GM12864 (cell line): ENCODE measurements around the gene TTC33.

ENCODE experiments used
- DNase-seq: peaks from one replicate; pipeline ENCODE4 v3.0.0-alpha.2; 2011; ENCODE audit warnings: low read depth
- H3K4me3 ChIP-seq: 2 replicates; pipeline ENCODE4 v1.5.1; 2011; ENCODE audit warnings: mild to moderate bottlenecking, low read depth, low read length, control low read depth
- TF ChIP-seq, protein P1 (sequence below): IDR thresholded peaks from 2 replicates; pipeline ENCODE4 v1.5.1; 2011; ENCODE audit warnings: low read depth, mild to moderate bottlenecking, moderate library complexity, low read length, control low read depth, inconsistent platforms; ENCODE audit errors: missing control alignments

The TTC33 gene

DNA sequence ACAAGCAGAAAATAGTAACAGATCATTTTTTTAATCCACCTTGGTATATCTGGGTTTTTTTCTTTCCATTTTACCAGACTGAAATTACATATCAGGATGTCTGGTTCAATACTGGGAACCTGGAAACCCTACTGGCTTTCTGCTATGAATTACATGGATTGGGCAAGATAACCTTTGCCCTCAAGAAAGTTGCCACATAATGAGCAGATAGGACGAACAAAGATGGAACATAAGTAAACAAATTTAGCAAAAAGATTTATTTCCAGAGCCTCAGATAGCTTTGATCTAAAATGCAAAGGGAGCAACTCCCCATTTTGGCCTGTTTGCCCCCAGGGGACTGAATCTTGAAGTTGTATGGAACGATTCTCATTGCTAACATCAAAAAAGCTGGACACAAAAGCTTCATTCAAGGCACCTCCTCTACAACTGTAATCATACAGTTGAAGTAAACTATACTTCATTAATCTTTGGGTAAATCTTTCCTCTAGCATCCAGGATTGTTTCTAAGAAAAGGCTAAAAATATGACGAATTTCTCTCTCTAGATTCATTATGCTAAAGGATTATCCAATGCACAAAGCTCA lies 207.7 kb downstream of the TTC33 start:
- no peak for DNase-seq
- H3K4me3 ChIP-seq: no peak overlapping the region
- TF ChIP-seq, protein P1, sequence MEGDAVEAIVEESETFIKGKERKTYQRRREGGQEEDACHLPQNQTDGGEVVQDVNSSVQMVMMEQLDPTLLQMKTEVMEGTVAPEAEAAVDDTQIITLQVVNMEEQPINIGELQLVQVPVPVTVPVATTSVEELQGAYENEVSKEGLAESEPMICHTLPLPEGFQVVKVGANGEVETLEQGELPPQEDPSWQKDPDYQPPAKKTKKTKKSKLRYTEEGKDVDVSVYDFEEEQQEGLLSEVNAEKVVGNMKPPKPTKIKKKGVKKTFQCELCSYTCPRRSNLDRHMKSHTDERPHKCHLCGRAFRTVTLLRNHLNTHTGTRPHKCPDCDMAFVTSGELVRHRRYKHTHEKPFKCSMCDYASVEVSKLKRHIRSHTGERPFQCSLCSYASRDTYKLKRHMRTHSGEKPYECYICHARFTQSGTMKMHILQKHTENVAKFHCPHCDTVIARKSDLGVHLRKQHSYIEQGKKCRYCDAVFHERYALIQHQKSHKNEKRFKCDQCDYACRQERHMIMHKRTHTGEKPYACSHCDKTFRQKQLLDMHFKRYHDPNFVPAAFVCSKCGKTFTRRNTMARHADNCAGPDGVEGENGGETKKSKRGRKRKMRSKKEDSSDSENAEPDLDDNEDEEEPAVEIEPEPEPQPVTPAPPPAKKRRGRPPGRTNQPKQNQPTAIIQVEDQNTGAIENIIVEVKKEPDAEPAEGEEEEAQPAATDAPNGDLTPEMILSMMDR: no peak

DNA sequence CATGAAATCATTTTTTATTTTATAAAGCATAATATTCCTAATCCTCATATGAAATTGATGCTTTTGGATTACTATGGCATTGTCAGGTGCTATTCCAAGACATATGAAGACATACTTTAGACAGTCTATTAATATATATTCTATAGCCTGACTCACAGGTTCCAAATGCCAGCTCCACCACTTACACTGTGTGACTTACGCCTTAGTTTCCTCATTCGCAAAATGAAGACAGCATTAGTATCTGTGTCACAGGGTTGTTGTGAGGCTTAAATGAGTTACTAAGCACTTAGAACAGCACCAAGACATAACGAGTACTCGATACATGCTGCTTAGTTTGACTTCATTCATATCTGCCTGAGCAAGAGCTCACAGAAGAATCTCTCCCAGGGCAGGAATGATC lies 208.2 kb downstream of the TTC33 start:
- DNase-seq: no peak
- H3K4me3 ChIP-seq: no peak overlapping the region
- TF ChIP-seq, protein P1: no peak

DNA sequence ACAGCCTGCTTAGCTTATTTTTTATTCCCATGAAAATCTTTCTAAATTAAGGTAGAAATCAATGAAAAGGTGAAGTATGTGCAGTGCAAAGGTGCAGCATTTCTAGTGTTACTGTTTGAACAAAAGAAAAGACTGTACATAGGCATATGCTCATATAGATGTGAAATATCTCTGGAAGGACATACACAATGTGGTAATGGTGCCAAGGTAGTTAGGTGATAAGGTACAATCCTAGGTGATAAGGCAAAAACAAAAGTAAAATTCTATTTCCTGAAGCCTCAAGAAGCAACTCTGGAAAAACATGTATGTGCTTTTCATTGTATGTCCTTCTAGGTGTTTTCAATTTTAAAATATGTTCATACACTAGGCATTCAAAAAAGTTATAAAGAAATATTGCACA lies 215.5 kb downstream of the TTC33 start:
- no peak overlapping the region for H3K4me3 ChIP-seq
- TF ChIP-seq, protein P1: no peak
- no peak for DNase-seq

DNA sequence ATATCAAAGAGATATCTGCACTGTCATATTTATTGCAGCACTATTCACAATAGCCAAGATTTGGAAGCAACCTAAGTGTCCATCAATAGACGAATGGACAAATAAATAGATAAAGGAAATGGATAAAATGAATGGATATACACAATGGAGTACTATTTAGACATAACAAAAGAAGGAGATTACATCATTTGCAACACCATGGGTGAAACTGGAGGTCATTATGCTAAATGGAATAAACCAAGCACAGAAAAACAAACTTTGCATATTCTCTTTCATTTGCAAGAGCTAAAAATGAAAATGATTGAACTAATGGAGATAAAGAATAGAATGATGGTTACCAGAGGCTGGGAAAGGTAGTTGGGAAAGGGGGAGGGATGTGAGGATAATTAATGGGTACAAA lies 231.1 kb downstream of the TTC33 start:
- TF ChIP-seq, protein P1: no peak
- H3K4me3 ChIP-seq: no peak overlapping the region
- no peak for DNase-seq

DNA sequence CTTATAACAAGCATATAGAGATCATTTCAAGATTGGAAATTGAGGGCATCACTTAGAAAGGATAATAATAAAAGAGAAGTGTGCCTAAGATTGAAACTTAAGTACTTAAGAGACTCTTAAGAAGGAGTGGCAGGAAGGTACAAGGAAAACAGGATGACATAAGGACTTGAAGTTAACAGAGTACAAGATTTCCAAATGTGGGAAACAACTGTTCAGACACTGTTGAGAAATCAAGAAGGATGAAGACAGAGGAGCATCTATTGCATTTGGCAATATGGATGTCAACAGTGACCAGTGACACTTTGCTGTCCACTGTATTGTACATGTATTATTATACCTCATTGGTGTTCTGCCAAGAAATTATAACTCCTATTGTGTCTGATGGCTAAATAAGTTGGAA lies 233.8 kb downstream of the TTC33 start:
- DNase-seq: no peak
- TF ChIP-seq, protein P1: no peak
- no peak overlapping the region for H3K4me3 ChIP-seq

DNA sequence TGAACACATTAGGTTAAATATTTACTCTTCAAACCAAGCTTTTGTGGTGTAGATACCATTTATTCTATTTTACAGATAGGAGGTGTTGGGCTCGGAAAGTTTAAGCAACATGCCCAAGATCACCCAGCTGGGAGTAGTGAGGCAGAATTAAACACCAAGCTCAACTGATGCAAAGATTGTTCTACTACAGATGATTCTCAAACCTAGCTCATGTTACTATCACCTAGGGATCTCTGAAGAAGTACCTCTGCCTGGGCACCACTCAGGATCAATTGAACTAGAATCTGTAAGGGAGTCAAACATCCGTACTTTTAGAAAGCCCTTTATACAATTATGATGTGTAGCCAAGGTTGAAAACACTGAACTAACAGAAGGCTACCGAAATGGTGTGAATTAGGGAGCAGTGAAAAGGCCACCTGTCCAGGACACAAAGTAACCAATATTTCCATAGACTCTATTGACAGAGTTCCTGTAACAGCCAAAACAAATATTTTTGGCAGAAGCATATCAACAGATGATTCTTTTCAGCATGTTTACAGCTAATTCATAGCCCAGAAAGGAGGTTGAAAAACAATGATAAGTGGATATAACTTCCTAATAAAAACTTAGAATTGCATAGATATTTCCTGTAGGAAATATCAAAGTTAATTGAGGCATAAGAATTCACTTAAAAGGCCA lies 234.5 kb downstream of the TTC33 start:
- no peak overlapping the region for H3K4me3 ChIP-seq
- TF ChIP-seq, protein P1: no peak
- no peak for DNase-seq

DNA sequence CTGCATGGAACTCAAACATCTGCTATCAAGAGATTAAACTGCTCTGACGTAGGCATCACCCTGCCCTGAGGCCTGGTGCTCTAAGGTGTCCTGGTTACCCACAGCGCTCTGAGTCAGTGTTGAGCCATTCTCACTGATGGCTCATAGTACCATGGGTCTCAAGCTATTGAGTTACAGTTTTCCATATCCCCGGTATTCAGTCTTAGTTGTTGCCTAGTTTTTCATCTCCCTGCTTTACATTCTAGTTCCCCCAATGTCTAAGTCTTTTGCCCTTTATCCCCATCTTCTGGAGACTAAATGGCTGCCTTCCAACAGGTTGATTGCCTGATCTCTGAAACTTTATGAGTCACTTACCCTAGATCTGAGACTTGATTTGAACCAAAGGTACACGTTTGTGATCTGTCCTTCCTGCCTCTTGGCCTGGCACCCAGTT lies 237.3 kb downstream of the TTC33 start:
- TF ChIP-seq, protein P1: no peak
- H3K4me3 ChIP-seq: no peak overlapping the region
- no peak for DNase-seq
